HG02973 (cell line): ENCODE results near the gene CLEC18C.
"Not testable (repeated sequence)": the region's sequence is repeated elsewhere in the genome, so short reads cannot be mapped to it uniquely, and the experiment has no call there.

ENCODE experiments used
- ATAC-seq: cut with Tn5 transposase; IDR thresholded peaks from one replicate; pipeline ENCODE4 v1.9.1; 2021; ENCODE audit warnings: moderate library complexity; ENCODE audit not compliant: unreplicated experiment

The CLEC18C gene

DNA sequence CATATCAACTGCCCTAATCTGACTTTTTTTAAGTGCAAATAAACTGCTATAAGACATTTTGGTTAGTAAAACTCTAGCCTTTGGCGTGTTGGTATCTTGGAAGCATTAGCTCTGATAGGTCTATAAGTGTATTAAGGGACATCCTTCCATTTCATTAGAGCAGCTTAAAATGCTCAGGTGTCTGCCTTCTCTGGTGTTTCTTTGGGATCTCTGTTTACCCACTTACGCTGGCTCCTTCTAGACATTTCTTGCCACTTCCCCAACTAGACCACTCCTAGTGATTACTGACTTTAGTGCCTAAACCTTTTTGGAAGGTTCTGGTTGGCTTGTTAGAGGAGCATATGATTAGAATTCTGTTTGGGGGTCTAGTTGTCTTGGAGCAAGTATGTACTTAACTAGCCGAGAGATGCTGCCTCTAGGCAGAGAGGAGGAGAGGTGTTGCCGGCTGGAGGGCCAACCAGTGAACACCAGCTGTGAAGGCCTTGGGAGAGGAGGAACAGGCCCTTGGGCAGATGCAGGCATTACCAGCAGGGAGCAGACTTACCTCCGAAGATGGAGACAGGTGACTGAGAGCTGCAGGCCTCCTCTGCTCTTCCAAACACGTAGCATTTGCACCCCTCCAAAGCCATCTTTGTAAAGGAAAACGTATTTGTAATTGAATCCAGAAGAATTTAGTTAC lies 15.2 kb upstream of the CLEC18C start:
- ATAC-seq: no peak

DNA sequence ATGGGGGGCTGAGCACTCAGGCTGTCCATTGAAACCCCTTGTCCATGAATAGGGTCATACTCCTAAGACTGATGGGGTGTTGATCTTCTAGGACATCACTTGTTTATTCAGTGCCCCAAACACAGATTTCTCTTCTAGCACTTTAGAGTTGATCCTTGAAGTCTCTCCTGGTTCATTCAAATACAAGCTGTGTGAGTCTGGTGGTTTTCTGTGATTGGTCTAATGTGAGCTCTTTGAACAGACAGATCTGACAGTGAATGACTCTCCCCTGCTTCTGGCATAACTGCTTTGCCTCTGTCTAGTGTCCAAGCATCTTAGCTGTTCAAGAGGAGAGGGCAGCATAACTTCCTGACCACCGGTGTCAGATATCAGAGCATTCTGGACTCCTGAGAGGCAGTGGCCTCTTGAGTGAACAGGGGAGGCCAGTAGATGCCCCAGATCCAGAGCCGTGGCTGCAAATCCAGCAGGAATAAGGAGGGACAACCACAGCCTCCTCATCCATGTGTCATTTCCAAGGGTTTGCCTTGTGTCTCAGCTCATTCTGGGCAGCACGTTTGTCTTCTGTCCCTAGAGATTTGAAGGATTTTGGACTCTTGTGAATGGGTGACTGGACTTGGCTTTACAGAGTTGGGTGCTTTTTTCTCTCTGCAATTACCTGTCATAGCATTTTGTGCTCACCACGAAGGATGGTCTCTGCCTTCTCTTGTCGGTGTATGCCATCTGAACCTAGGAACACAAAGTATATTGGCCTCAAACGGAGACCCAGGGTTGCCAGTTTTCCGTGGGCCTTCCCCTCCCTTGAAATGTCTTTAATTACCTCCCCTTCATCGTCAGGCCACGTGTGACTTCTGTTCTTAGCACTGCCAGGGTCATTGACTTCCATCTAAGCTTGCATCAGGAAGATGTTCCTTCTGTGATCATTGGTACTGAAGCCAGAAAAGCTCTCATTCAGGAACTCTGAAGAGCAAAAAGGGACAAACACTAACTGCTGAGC lies 13.9 kb upstream of the CLEC18C start:
- ATAC-seq: no peak

DNA sequence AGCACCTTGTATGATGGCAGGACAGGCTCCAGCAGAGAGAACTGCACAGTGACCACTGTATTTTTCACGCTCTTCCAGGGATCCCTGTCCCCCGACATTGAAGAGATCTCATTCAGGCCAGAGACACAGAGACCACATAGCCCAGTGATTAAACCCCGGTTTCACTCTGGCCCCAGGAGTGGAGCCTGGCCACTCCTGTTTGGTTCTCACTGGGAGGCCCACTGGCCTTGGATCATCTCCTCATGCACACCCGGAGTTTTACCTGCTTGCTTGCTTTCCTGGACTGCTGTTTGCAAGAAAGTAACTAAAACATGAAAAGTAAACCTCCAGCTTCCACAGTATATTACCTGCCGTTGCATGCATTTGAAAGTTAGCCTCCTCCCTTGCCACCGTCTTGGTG lies 13.2 kb upstream of the CLEC18C start:
- no peak for ATAC-seq

DNA sequence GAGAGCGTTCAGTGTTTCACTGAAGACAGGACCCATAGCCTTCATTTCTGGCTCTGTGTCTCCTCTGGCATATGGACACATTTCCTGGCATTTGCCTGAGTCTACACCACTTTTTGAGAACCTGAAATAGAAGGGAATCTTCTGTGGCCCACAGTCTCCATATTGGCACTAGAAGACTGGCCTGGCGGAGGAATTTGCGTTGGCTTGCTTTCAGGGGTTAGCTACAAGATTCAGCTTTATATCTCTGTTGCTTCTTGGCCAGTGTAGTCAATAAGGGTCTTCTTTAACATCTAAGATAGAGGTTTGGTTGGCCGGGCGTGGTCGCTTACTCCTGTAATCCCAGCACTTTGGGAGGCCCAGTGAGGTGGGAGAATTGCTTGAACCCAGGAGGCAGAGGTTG lies 12.8 kb upstream of the CLEC18C start:
- no peak for ATAC-seq

DNA sequence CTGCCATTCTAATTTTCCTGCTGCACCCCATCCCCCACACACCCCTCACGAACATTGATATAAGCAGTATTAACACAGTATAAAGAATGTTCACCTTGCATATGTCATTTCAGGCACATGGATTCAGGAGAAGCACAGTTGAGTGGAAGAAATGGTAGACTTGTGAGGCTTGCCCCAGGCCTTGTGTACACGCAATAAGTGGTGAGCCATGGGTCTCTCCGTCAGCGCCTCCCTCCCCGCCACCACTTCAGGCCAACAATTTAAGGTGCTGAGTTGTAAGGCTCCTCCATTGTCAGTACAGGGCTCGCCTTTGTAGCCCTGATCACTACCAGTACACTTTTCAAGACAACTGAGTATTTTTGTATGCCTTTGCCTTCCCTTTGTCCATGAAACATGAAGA lies 12.2 kb upstream of the CLEC18C start:
- ATAC-seq: no peak

DNA sequence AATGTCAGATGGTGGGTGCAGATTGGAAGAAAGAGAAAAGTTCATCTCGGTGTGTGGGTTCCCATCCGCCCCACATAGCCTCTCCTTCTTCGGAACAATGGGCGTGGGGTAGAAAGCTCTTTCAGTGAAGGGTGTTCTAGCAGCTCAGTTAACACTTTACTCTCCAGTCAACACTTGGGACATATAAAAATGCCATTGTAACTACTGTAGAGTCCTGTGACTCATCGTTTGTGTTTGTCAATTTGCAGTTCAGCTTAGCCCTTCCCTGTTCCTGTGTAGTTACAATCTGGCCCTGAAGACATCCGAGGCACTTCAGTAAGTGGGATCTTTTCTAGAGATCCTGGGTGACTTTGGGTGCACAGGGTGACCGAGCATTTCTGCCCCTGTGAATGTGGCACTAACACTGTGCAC lies 11.5 kb upstream of the CLEC18C start:
- no peak for ATAC-seq

DNA sequence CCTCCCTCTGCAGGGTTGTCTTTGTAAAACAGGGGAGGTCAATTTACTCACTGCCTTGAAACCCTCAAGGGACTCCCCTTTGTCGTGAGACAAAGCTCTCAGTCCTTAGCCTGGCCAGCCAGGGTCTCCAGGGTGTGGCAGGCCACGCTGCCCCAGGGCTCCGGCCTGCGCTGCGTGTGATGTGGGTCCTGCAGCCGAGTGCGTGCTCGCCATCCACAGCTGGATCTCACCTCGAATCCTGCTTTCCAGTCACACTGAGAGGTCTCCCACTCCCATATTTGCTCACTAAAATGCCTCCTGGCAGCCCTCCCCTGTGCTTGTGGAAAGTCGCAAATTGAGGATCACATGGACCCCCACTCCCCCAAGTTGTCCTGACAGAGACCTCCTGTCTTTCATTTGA lies 10.0 kb upstream of the CLEC18C start:
- no peak for ATAC-seq

DNA sequence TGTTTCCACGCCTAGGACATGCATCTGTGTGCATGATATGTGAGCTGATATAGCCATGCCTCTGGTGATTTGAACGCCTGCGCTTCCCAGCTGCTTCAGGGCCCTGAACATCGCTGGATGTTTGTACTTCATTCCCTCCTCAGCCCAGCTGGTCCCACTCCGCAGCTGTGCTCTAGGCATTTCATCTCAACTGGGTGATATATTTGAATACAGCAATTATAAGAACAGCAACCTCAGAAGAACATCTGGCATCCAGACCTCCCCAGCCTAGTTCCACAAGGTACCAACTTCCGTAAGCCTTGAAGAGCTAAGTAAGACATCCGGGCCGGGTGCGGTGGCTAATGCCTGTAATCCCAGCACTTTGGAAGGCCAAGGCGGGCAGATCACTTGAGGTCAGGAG lies 6.9 kb upstream of the CLEC18C start:
- ATAC-seq: not testable (repeated sequence)

DNA sequence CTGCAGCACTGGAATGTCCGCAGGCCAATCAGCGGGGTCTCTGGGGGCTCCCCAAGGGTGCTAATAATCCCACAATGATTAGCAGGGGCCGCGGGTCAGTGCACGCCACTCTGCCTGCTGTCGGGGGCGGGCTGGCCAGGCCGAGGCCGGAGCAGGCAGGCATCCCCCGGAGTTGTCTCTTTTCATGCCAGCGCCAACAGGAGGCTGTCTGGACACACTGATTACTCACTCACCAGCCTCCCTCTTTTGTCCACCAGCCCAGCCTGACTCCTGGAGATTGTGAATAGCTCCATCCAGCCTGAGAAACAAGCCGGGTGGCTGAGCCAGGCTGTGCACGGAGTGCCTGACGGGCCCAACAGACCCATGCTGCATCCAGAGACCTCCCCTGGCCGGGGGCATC lies 329 bp downstream of the CLEC18C start:
- not testable (repeated sequence) for ATAC-seq

DNA sequence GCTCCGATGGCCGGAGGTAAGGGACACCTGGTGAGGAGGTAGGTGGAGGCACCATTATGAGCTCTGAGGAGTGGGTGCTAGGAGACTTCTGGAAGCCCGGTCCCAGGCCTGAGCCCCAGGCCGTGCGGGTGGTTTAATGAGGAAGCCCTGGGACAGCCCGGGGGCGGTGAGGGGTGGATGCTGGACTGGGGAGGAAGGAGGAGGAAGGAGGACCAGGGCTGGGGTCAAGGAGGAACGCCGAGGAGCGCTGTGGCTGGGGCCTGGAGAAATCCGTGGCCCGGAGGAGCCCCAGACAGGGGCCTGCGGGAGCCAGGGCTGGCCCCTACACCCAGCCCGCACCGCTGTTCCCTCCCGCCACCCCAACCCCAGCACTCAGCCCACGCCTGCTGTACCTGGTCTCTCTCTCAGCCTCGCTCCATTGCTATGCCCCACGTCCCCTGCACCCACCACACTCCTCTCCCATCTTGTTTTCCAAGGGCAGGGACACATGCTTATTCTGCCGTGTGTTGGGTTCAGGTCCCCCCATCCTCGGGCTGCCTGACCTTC lies 873 bp downstream of the CLEC18C start:
- ATAC-seq: not testable (repeated sequence)

DNA sequence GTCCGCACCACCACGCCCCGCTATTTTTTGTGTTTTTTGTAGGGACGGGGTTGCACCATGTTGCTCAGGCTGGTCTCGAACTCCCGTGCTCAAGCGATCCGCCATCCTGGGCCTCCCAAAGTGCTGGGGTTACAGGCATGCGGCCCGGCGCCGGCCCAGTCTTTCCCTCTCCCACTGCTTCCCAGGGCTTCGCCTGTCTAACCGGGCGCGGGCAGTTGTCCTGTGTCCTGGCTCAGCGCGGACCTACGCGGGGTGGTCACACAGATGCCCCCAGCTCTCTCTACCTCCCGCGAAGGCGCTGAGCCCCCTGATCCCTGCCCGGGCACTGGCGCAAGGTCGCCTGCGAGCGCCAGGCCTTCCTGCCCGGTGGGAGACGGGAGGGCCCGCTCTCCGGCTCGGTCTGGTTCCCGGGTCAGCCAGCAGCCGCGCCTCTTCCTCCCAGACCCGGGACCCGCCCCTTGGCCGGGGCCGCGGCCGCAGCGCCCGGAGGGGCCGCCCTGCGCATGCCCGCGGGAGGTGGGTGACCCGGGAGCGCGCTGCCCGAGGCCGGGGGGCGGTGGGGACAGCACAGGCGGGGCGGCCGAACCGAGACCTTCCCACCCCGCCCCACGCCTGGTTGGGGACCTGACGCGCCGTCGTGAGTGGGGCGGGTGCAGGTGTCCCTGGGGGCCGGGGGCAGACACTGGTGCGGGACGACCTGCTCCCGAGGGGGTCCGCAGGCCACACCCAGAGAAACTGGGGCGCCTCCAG lies 14.4 kb downstream of the CLEC18C start:
- not testable (repeated sequence) for ATAC-seq

DNA sequence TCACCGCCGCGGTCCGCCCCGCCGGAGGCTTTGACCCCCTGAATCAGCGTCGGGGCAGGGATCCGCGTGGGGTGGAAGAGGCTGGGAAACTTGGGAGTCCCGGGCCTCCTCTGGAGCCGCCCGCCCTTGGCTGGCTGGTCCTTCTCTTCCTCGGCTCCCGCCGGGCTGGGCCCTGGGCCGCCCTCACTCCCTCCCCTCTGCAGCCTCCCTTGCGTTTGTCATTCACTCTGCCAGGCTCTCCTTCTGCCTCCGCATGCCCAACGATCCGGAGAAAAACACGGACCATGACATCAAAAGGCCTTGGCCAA lies 15.0 kb downstream of the CLEC18C start:
- ATAC-seq: not testable (repeated sequence)

DNA sequence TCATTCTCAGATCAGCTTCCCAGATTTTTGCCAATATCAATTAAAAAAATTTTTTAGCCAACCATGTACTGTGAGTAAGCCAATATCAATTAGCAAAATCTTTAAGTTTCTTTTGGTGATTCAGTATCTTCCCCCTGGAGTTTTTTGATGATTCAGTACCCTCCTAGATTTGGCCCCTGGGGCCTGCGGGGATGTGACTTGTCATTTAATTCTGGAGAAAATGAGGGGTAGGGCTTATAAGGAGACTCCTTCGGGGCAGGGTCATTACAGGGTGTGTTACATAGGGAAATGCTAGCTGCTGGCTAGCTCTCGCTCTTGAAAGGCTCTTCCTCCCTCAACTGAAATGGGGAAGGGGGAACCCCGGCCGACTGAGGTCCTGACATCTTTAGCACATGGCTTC lies 17.0 kb downstream of the CLEC18C start:
- ATAC-seq: not testable (repeated sequence)

DNA sequence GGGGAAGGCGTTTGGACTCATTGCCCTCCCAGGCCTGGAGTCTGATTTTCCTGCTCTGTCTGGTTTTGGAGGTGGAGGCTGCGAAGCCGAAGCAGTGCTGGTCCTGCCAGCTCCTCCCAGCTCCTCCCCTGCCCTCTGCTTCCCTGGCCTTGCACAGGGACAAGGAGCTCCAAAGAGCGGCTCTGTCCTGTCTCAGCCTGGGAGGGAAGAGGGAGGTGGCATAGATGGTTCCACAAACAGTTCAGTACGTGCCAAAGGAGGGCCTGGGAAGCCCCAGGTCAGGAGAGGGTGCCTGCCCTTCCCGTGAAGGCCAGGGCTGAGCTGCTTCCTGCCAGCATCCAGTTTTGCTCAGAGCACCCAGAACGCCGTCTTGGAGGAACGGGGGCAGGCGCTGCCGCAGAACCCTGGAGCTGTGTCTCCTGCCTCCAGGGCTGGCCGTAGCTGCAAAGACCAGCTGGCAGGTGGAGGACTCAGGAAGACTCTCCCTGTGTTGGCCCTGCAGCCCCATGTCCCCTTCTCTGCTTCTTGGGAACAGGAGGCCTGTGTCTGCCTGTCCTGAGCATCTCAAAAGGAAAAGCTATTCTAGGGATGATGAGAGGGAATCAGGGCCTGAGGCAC lies 23.2 kb downstream of the CLEC18C start:
- ATAC-seq: not testable (repeated sequence)

DNA sequence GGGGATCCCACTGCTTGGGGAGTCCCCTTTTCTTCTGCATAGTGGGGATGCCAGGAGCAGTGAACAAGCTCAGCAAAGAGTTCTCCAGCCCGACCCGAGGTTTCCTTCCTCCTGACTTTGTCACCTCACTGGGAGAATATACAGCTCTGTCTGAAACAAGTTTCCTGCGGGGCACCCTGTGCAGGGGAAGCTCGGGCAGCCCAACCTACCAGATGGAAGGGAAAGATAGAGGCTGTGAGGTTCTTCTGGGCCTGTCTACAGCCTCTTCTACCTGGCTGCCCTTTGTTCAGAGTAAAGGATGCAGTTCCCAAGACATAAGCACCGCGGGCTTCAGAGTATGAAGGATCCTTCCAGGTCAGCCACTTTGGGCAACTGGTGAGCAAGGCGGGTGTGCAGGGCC lies 24.0 kb downstream of the CLEC18C start:
- ATAC-seq: not testable (repeated sequence)

DNA sequence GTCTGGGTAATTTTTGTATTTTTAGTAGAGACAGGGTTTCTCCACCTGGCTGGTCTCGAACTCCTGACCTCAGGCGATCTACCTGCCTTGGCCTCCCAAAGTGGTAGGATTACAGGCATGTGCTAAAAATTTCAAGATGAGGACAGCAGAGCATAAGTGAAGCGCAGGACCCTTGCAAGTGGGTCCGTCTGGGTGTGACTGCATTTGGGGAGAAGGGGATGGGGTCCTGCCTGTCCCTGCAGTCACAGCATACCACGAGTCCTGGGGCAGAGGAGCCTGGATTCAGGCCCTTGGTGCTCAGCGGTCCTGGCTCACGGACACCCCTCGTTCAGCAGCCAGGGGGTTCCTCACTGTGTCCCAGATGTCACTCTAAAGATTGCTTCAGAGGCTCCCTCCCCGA lies 24.6 kb downstream of the CLEC18C start:
- ATAC-seq: not testable (repeated sequence)

DNA sequence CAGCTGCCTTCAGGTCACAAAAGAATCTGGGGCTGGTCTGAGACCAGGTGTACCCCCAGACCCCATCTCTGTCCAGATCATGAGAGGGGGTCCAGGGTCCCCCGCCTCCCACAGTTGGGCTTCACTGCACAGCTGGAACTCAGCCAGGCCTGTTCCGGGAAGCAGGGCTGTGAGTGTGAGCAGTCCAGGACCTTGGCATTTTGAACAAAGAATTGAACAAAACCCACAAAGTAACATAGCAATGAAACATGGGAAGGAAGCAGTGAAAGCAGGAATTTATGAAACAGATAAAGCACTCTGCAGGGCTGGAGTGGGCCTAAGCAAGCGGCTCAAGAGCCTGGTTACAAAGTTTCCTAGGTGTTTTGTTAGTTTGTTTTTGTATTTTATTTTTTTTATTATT lies 25.1 kb downstream of the CLEC18C start:
- ATAC-seq: not testable (repeated sequence)

DNA sequence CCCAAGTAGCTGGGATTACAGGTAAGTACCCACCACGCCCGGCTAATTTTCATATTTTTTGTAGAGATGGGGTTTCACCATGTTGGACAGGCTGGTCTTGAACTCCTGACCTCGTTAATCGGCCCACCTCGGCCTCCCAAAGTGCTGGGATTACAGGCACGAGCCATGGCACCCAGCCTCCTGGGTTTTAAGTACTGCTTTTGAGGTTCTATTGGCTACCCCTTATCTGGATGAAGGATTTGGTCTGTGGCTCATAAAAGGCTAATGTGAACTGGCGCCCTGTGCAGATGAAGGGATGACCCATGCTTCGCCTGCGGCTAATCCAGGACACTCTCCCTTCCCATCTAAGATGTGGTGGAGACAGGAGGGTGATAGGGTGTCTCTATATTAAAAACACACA lies 25.6 kb downstream of the CLEC18C start:
- ATAC-seq: not testable (repeated sequence)

DNA sequence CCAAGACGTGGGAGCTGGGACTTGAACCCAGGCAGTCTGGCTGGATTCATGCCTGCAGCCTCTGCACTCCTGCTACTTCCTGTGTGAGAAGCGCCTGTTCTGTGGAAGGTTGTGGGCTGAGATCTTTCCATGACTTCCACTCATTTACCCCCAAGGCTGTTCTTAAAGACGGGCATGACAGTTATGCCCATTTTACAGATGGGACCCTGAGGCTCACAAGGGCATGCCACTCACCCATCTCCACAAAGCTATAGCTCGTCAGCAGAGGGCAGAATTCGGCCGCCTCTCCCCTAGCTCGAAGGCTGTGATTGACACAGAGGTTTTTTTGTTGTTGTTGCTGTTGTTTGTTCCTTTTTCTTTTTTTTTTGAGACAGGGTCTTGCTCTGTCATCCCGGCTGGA lies 26.5 kb downstream of the CLEC18C start:
- not testable (repeated sequence) for ATAC-seq

DNA sequence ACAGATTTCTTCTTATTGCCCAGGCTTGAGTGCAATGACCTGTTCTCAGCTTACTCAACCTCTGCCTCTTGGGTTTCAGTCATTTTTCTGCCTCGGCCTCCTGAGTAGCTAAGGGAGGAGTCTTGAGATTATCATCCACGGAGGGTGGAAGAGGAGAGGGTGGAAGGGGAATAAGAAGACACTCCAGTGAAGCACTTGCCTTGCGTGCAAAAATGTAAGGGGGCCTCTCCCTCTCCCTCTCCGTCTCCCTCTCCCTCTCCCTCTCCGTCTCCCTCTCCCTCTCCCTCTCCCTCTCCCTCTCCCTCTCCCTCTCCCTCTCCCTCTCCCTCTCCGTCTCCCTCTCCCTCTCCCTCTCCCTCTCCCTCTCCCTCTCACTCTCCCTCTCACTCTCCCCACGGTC lies 29.9 kb downstream of the CLEC18C start:
- ATAC-seq: not testable (repeated sequence)

DNA sequence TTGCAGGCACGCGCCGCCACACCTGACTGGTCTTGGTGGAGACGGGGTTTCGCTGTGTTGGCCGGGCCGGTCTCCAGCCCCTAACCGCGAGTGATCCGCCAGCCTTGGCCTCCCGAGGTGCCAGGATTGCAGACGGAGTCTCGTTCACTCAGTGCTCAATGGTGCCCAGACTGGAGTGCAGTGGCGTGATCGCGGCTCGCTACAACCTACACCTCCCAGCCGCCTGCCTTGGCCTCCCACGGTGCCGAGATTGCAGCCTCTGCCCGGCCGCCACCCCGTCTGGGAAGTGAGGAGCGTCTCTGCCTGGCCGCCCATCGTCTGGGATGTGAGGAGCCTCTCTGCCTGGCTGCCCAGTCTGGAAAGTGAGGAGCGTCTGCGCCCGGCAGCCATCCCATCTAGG lies 30.4 kb downstream of the CLEC18C start:
- not testable (repeated sequence) for ATAC-seq
